ENCODE measurements around the gene RHNO1. TPM values are rescaled to one million over a fixed set of nuclear protein-coding genes. Genes with fewer than 3 reads are reported as not detected.

The RHNO1 gene
- total RNA-seq: 23.3 and 25.8 TPM in 2 replicates

- peak; percentile 93 for DNase-seq
These were observed at the start of gene RHNO1, which contains the start of gene FOXM1 for GRCh38 chr12:2877047-2877952. Gene RHNO1 (plus strand): TSS chr12:2877223. CDS start chr12:2885367, 8,144 bp downstream. Gene FOXM1 (minus strand): TSS chr12:2877174. CDS start chr12:2874478, 2,696 bp downstream.

GRCh38 chr12:2829275-2829674 is 47.7 kb upstream of the RHNO1 start:
- DNase-seq: no peak

- DNase-seq: no peak
These were observed 44.4 kb upstream of the RHNO1 start for GRCh38 chr12:2832550-2833127.

- DNase-seq: no peak
These were observed 43.7 kb upstream of the RHNO1 start for GRCh38 chr12:2833327-2833726.

GRCh38 chr12:2833810-2834209 is 43.2 kb upstream of the RHNO1 start:
- DNase-seq: no peak

- peak; percentile 34 for DNase-seq
These were observed 42.2 kb upstream of the RHNO1 start, which contains the start of gene NRIP2 for GRCh38 chr12:2834581-2835491. Gene NRIP2 (minus strand): TSS chr12:2835035. CDS start chr12:2834983, 52 bp downstream.

GRCh38 chr12:2835691-2836403 is 41.2 kb upstream of the RHNO1 start:
- no peak for DNase-seq

GRCh38 chr12:2836574-2836973 is 40.4 kb upstream of the RHNO1 start:
- no peak for DNase-seq

GRCh38 chr12:2841056-2841650 is 35.9 kb upstream of the RHNO1 start:
- no peak for DNase-seq

GRCh38 chr12:2842948-2843347 is 34.1 kb upstream of the RHNO1 start:
- no peak for DNase-seq

- no peak for DNase-seq
These were observed 32.2 kb upstream of the RHNO1 start for GRCh38 chr12:2844786-2845185.

GRCh38 chr12:2845280-2845679 is 31.7 kb upstream of the RHNO1 start:
- DNase-seq: peak; percentile 78

GRCh38 chr12:2851931-2852330 is 25.1 kb upstream of the RHNO1 start:
- no peak for DNase-seq

GRCh38 chr12:2853626-2854025 is 23.4 kb upstream of the RHNO1 start:
- peak; percentile 85 for DNase-seq

GRCh38 chr12:2854669-2855453 is 22.2 kb upstream of the RHNO1 start:
- no peak for DNase-seq

- no peak for DNase-seq
These were observed 21.5 kb upstream of the RHNO1 start for GRCh38 chr12:2855546-2855945.

GRCh38 chr12:2856051-2856450 is 21.0 kb upstream of the RHNO1 start:
- no peak for DNase-seq

- no peak for DNase-seq
These were observed 20.0 kb upstream of the RHNO1 start, which contains the start of gene TEX52 for GRCh38 chr12:2857021-2857431. Gene TEX52 (minus strand): TSS chr12:2857039. CDS start chr12:2857026, 13 bp downstream.

- no peak for DNase-seq
These were observed 19.4 kb upstream of the RHNO1 start for GRCh38 chr12:2857576-2857975.

- no peak for DNase-seq
These were observed 18.7 kb upstream of the RHNO1 start for GRCh38 chr12:2858334-2858733.
